OCI-LY7 (cell line): Measurements from ENCODE around the gene SC5D. TPM values are rescaled to one million over a fixed set of nuclear protein-coding genes. Genes with fewer than 3 reads are reported as not detected.
A peak's percentile ranks its signal among the peaks of the same experiment; 100 is the strongest.

Source experiments
- BruUV-seq: library from RNA; stranded (reverse); fragments of 400-500 nt; replicated peaks from 2 replicates; lab custom pipeline; 2021; lab: Mats Ljungman, UMichigan
- CTCF ChIA-PET: fragments of 300-600 bp; sonication (Branson Sonifier 250); formaldehyde crosslinking; loops from one replicate; lab custom pipeline; 2022; ENCODE audit warnings: antibody characterized with exemption; ENCODE audit not compliant: unreplicated experiment; lab: Charles Lee
- POLR2A ChIA-PET: fragments of 300-600 bp; sonication (Branson Sonifier 250); formaldehyde crosslinking; loops from one replicate; lab custom pipeline; 2022; ENCODE audit warnings: antibody characterized with exemption; lab: Charles Lee
- DNase-seq: peaks from one replicate; pipeline ENCODE4 v3.0.0-alpha.2; 2015; ENCODE audit warnings: low spot score
- H2AFZ ChIP-seq: fragments of 200-600 bp; sonication (generic), shearing (Covaris generic); 2 replicates; pipeline ENCODE4 v1.6.1; 2014; ENCODE audit warnings: mild to moderate bottlenecking, antibody characterized with exemption, low read length, moderate library complexity
- H3K27ac ChIP-seq: fragments of 200-600 bp; sonication (generic); 2 replicates; pipeline ENCODE4 v1.5.1; 2014; ENCODE audit warnings: mixed run types, low read depth, mild to moderate bottlenecking, moderate library complexity, low read length, inconsistent platforms; ENCODE audit not compliant: poor library complexity, severe bottlenecking
- H3K36me3 ChIP-seq: fragments of 200-600 bp; sonication (generic); 2 replicates; pipeline ENCODE4 v1.6.1; 2014; ENCODE audit warnings: mild to moderate bottlenecking, antibody characterized with exemption, low read length, moderate library complexity, mixed read lengths; ENCODE audit not compliant: insufficient read depth
- H3K4me1 ChIP-seq: fragments of 200-600 bp; sonication (generic); 2 replicates; pipeline ENCODE4 v1.5.1; 2014; ENCODE audit warnings: mild to moderate bottlenecking, low read length; ENCODE audit not compliant: insufficient read depth, poor library complexity, severe bottlenecking
- H3K4me2 ChIP-seq: fragments of 200-600 bp; sonication (generic); 2 replicates; pipeline ENCODE4 v1.6.1; 2014; ENCODE audit warnings: mild to moderate bottlenecking, low read length
- H3K4me3 ChIP-seq: fragments of 200-600 bp; sonication (generic); 2 replicates; pipeline ENCODE4 v1.5.1; 2014; ENCODE audit warnings: mild to moderate bottlenecking, low read depth, low read length; ENCODE audit not compliant: poor library complexity, severe bottlenecking
- H3K79me2 ChIP-seq: fragments of 200-600 bp; sonication (generic); 2 replicates; pipeline ENCODE4 v1.6.1; 2016; ENCODE audit warnings: low read depth, mild to moderate bottlenecking, low read length, moderate library complexity, mixed read lengths; ENCODE audit not compliant: insufficient read depth
- H3K9me2 ChIP-seq: fragments of 200-600 bp; sonication (generic); 2 replicates; pipeline ENCODE4 v1.6.1; 2016; ENCODE audit warnings: mild to moderate bottlenecking, low read length, mixed read lengths; ENCODE audit not compliant: insufficient read depth
- H3K9me3 ChIP-seq: fragments of 200-600 bp; sonication (generic); 2 replicates; pipeline ENCODE4 v1.6.1; 2014; ENCODE audit warnings: mild to moderate bottlenecking, mixed run types, low read length, mixed read lengths
- H4K20me1 ChIP-seq: fragments of 200-600 bp; sonication (generic); 2 replicates; pipeline ENCODE4 v1.6.1; 2014; ENCODE audit warnings: mild to moderate bottlenecking, antibody characterized with exemption, low read length, moderate library complexity, mixed read lengths; ENCODE audit not compliant: insufficient read depth
- EZH2phosphoT487 ChIP-seq: fragments of 200-600 bp; sonication (generic); IDR thresholded peaks from 2 replicates; pipeline ENCODE4 v1.6.1; 2018; ENCODE audit warnings: low read depth, borderline replicate concordance, mild to moderate bottlenecking, mixed run types, antibody characterized with exemption, low read length, moderate library complexity, mixed read lengths
- intact Hi-C: fragments of 100-400 bp; cut with micrococcal nuclease; formaldehyde crosslinking; loops from one replicate; pipeline ENCODE4 v1.10.0; 2022; ENCODE audit not compliant: unreplicated experiment
- total RNA-seq, 2 experiments: library from RNA; depleted of rRNA in 1 of 2; stranded (reverse); fragments of >200 nt in 1 of 2; shearing (Covaris generic) in 1 of 2; gene quantifications; 2 replicates each; pipeline ENCODE4 v1.2.3, GENCODE V29; 2014 to 2022
- TF ChIP-seq, protein P1 (sequence below): fragments of 200-600 bp; sonication (generic); conservative IDR thresholded peaks from 2 replicates; pipeline ENCODE4 v1.5.1; 2014; ENCODE audit warnings: mild to moderate bottlenecking, antibody characterized with exemption, low read length, moderate library complexity, mixed read lengths

Gene SC5D
- total RNA-seq, 2 experiments from 2014 or later, result 27.9 to 43.3 TPM

DNA sequence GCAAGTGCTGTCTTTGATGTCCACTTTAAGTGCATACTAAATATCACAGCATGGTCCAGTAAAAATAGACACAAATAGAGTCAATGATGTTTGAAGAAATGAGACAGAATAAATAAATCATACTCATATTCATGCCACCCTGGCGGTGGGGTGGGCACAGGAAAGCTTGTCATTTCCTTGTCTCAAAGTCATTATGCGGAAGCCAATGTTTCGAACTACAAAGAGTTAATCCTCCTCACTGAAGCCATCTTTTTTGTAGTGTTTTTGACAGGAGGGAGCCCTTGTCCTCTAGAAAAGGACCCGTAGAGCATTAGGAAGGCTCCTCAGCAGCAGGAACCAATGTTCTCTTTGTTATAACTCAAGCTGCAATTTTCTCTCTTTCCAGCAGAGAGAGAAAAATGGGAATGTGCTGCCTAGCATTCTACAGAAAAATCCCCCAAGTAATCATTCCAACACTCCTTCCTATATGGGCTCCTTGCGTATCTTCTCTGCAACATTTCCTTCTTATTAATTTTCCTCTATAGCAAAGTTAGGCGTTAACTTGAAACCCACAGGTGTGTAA lies 30.6 kb downstream of the SC5D start:
- Histone ChIP-seq H3K4me2 (peak overlapping the region; percentile 60), H2AFZ (peak overlapping the region; percentile 63; the same call in 1 of the 2 replicates), H3K4me3 (peak overlapping the region; percentile 1), H3K9me2 (no peaks in the 10 kb centered on the region), H3K27ac (peak overlapping the region; percentile 74), H3K36me3 (no peaks in the 10 kb centered on the region), H3K4me1 (peaks cover 98% of the 10 kb centered on the region), H4K20me1 (no peaks in the 10 kb centered on the region), H3K9me3 (no peaks in the 10 kb centered on the region), H3K79me2 (no peaks in the 10 kb centered on the region)
- BruUV-seq, result no TSS peak
- CTCF ChIA-PET, result no interaction called here
- intact Hi-C loops, result loop anchor here (1.0 to 2.0 kb wide), 2 partner anchors 44 to 56 kb away; no protein-coding TSS in a partner anchor
- TF ChIP-seq, protein P1, sequence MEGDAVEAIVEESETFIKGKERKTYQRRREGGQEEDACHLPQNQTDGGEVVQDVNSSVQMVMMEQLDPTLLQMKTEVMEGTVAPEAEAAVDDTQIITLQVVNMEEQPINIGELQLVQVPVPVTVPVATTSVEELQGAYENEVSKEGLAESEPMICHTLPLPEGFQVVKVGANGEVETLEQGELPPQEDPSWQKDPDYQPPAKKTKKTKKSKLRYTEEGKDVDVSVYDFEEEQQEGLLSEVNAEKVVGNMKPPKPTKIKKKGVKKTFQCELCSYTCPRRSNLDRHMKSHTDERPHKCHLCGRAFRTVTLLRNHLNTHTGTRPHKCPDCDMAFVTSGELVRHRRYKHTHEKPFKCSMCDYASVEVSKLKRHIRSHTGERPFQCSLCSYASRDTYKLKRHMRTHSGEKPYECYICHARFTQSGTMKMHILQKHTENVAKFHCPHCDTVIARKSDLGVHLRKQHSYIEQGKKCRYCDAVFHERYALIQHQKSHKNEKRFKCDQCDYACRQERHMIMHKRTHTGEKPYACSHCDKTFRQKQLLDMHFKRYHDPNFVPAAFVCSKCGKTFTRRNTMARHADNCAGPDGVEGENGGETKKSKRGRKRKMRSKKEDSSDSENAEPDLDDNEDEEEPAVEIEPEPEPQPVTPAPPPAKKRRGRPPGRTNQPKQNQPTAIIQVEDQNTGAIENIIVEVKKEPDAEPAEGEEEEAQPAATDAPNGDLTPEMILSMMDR, result peak; percentile 43
- no peak for TF ChIP-seq EZH2phosphoT487
- POLR2A ChIA-PET, result interaction anchor here (0.8 to 7.7 kb wide), 7 partner anchors 15 to 126 kb away, joined by 3 to 70 read pairs (median 4); no protein-coding TSS in a partner anchor
- no peak for DNase-seq

DNA sequence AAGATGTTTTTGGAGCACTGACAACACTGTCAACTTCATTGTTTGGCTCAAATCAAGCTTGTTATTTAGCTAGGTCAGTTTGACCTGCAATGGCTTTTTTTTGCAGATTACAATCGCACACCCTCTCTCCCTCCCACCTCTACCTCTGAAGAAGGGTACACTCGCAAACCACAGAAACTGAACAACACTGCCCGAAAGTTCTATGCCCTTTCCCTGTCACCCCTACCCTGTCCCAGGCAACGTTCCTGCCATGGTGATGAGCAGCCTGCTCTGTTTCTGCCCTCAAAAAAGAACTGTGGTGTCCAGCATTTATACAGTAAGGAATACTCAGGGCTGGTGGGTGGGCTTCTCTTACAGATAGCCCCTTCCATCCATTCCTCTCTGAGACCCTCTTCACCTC lies 33.7 kb downstream of the SC5D start:
- Histone ChIP-seq H3K4me3 (no peak overlapping the region), H3K4me1 (peaks cover 86% of the 10 kb centered on the region), H3K36me3 (no peaks in the 10 kb centered on the region), H3K4me2 (peak overlapping the region; percentile 49), H3K9me3 (no peaks in the 10 kb centered on the region), H3K9me2 (no peaks in the 10 kb centered on the region), H2AFZ (peak overlapping the region; percentile 59; the same call in 1 of the 2 replicates), H3K79me2 (no peaks in the 10 kb centered on the region), H4K20me1 (no peaks in the 10 kb centered on the region), H3K27ac (peak overlapping the region; percentile 74)
- no TSS peak for BruUV-seq
- POLR2A ChIA-PET, result interaction anchor here (0.7 to 7.7 kb wide), 8 partner anchors 12 to 110 kb away, joined by 3 to 70 read pairs (median 18); no protein-coding TSS in a partner anchor
- CTCF ChIA-PET, result no interaction called here
- intact Hi-C loops, result no loop called here
- TF ChIP-seq, protein P1, result no peak
- no peak for TF ChIP-seq EZH2phosphoT487
- DNase-seq, result no peak

DNA sequence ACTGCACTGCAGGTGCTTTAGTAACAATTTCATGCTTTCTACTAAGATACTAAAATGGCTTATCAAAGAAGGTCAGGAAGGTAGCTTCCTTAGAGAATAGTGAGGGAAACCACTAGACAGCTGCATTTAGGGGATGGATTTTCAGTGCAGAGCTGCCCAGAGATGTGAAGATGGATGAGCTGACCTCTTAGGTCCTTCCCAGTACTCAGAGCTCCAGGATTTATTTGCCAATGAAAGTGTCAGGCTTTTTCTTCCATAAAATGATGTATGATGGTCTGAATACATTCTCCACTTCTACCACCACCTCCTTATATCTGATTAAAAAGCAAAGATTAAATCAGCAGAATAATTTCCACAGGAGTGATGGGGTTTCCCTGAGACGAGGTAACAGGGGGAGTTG lies 35.0 kb downstream of the SC5D start:
- Histone ChIP-seq H3K9me2 (no peaks in the 10 kb centered on the region), H3K9me3 (no peaks in the 10 kb centered on the region), H3K4me1 (peaks cover 73% of the 10 kb centered on the region), H3K27ac (peak overlapping the region; percentile 87), H3K4me2 (peak overlapping the region; percentile 64), H3K79me2 (no peaks in the 10 kb centered on the region), H2AFZ (peak overlapping the region; percentile 31; the same call in 1 of the 2 replicates), H4K20me1 (no peaks in the 10 kb centered on the region), H3K4me3 (peak overlapping the region; percentile 25), H3K36me3 (no peaks in the 10 kb centered on the region)
- DNase-seq, result no peak
- no TSS peak for BruUV-seq
- POLR2A ChIA-PET, result interaction anchor here (0.7 to 7.7 kb wide), 22 partner anchors 10 to 207 kb away, joined by 3 to 70 read pairs (median 6); partner anchors contain the start of gene SC5D
- CTCF ChIA-PET, result interaction anchor here (0.6 to 1.3 kb wide), 4 partner anchors 40 to 118 kb away, joined by 3 read pairs; no protein-coding TSS in a partner anchor
- TF ChIP-seq, protein P1, result no peak
- TF ChIP-seq EZH2phosphoT487, result no peak
- intact Hi-C loops, result no loop called here
